Trophoblast cell (in vitro differentiated cells and primary cell): ENCODE data around the gene BOC.

Source experiments
- DNase-seq, 2 donors: peaks; one replicate each; pipeline ENCODE4 v3.0.0-alpha.2; 2016
- H2AFZ ChIP-seq: 2 replicates; pipeline ENCODE4 v1.6.1; 2013; ENCODE audit warnings: low read length, moderate library complexity, mild to moderate bottlenecking; ENCODE audit not compliant: insufficient read depth, poor library complexity
- H2AK5ac ChIP-seq: 2 replicates; pipeline ENCODE4 v1.6.1; 2013; ENCODE audit warnings: mild to moderate bottlenecking, low read length
- H2BK120ac ChIP-seq: 2 replicates; pipeline ENCODE4 v1.6.1; 2013; ENCODE audit warnings: low read length, mild to moderate bottlenecking, moderate library complexity; ENCODE audit not compliant: insufficient read depth, poor library complexity
- H2BK12ac ChIP-seq: 2 replicates; pipeline ENCODE4 v1.6.1; 2013; ENCODE audit warnings: mild to moderate bottlenecking, low read length, moderate library complexity
- H2BK5ac ChIP-seq: 2 replicates; pipeline ENCODE4 v1.6.1; 2013; ENCODE audit warnings: low read length, low read depth, moderate library complexity, mild to moderate bottlenecking; ENCODE audit not compliant: poor library complexity
- H3K14ac ChIP-seq: 2 replicates; pipeline ENCODE4 v1.6.1; 2013; ENCODE audit warnings: mild to moderate bottlenecking, low read length
- H3K18ac ChIP-seq: 2 replicates; pipeline ENCODE4 v1.6.1; 2013; ENCODE audit warnings: mild to moderate bottlenecking, low read length
- H3K23ac ChIP-seq: 2 replicates; pipeline ENCODE4 v1.6.1; 2013; ENCODE audit warnings: low read length
- H3K27ac ChIP-seq: 2 replicates; pipeline ENCODE4 v1.5.1; 2013; ENCODE audit warnings: low read depth, mild to moderate bottlenecking, inconsistent platforms, low read length, moderate library complexity
- H3K27me3 ChIP-seq: 2 replicates; pipeline ENCODE4 v1.6.1; 2013; ENCODE audit warnings: inconsistent platforms, mild to moderate bottlenecking, low read length, moderate library complexity; ENCODE audit not compliant: insufficient read depth
- H3K36me3 ChIP-seq, 2 experiments: 1 replicate in 1 of 2; 2 replicates in 1 of 2; pipeline ENCODE4 v1.6.1; 2013; ENCODE audit warnings: low read length in 2 of 2, mild to moderate bottlenecking in 2 of 2, moderate library complexity in 1 of 2; ENCODE audit not compliant: insufficient read depth in 2 of 2, control insufficient read depth in 1 of 2
- H3K4ac ChIP-seq: 2 replicates; pipeline ENCODE4 v1.6.1; 2013; ENCODE audit warnings: low read depth, mild to moderate bottlenecking, low read length, moderate library complexity
- H3K4me1 ChIP-seq, 2 experiments: 1 replicate in 1 of 2; 2 replicates in 1 of 2; pipeline ENCODE4 v1.6.1; 2013; ENCODE audit warnings: low read length in 2 of 2, mild to moderate bottlenecking in 2 of 2, moderate library complexity in 1 of 2; ENCODE audit not compliant: insufficient read depth in 2 of 2, control insufficient read depth in 1 of 2
- H3K4me2 ChIP-seq: 2 replicates; pipeline ENCODE4 v1.6.1; 2013; ENCODE audit warnings: inconsistent platforms, mild to moderate bottlenecking, low read length, moderate library complexity
- H3K4me3 ChIP-seq: 2 replicates; pipeline ENCODE4 v1.5.1; 2013; ENCODE audit warnings: mild to moderate bottlenecking, low read depth, low read length, inconsistent platforms
- H3K79me1 ChIP-seq: one replicate; pipeline ENCODE4 v1.6.1; 2013; ENCODE audit warnings: low read length
- H3K79me2 ChIP-seq: 2 replicates; pipeline ENCODE4 v1.6.1; 2013; ENCODE audit warnings: low read length, mild to moderate bottlenecking; ENCODE audit not compliant: control insufficient read depth, insufficient read depth, poor library complexity
- H3K9ac ChIP-seq: 2 replicates; pipeline ENCODE4 v1.6.1; 2013; ENCODE audit warnings: mild to moderate bottlenecking, low read length
- H3K9me3 ChIP-seq: 2 replicates; pipeline ENCODE4 v1.6.1; 2013; ENCODE audit warnings: low read depth, mild to moderate bottlenecking, control low read depth, inconsistent platforms, low read length; ENCODE audit not compliant: insufficient read depth
- H4K12ac ChIP-seq: 2 replicates; pipeline ENCODE4 v1.6.1; 2013; ENCODE audit warnings: low read depth, mild to moderate bottlenecking, low read length, moderate library complexity
- H4K8ac ChIP-seq: 2 replicates; pipeline ENCODE4 v1.6.1; 2013; ENCODE audit warnings: low read depth, mild to moderate bottlenecking, low read length, moderate library complexity
- H4K91ac ChIP-seq: one replicate; pipeline ENCODE4 v1.6.1; 2013; ENCODE audit warnings: low read depth, mild to moderate bottlenecking, low read length, moderate library complexity
- WGBS: extraction: QIAGEN DNeasy Blood & Tissue Kit; methylation state at CpG from one replicate; pipeline ENCODE4 v1.1.7; 2013; ENCODE audit warnings: missing lambda C conversion rate; ENCODE audit not compliant: insufficient read length, insufficient coverage; ENCODE audit errors: extremely low coverage; 5-methylcytosine and 5-hydroxymethylcytosine counted together

BOC gene

GRCh38 chr3:113231827-113232253, 20.5 kb downstream of the BOC start:
- DNase-seq, result peak; percentile 11 to 65
- no peak overlapping the region for H3K4ac ChIP-seq
- H3K18ac ChIP-seq, result no peak overlapping the region
- peaks cover 1% of the 10 kb centered on the region for H3K9me3 ChIP-seq
- no peaks in the 10 kb centered on the region for H3K27me3 ChIP-seq
- H2BK12ac ChIP-seq, result no peak overlapping the region
- no peak overlapping the region for H4K12ac ChIP-seq
- H2BK120ac ChIP-seq, result no peak overlapping the region
- H3K4me3 ChIP-seq, result no peak overlapping the region
- H3K27ac ChIP-seq, result no peak overlapping the region
- H3K4me1 ChIP-seq, result peaks cover 4 to 13% of the 10 kb centered on the region in 2 experiments
- H3K23ac ChIP-seq, result no peak overlapping the region
- H2BK5ac ChIP-seq, result no peak overlapping the region
- H3K9ac ChIP-seq, result no peak overlapping the region
- WGBS, result no CpG with 5 or more reads among the region's 1 CpG
- peaks cover 2% of the 10 kb centered on the region for H3K79me1 ChIP-seq
- H4K8ac ChIP-seq, result no peak overlapping the region
- no peaks in the 10 kb centered on the region for H3K79me2 ChIP-seq
- peaks cover 9 to 14% of the 10 kb centered on the region in 2 experiments for H3K36me3 ChIP-seq
- no peak overlapping the region for H2AK5ac ChIP-seq
- no peak overlapping the region for H3K4me2 ChIP-seq
- no peak overlapping the region for H4K91ac ChIP-seq
- no peak overlapping the region for H3K14ac ChIP-seq
- H2AFZ ChIP-seq, result no peak overlapping the region

- H3K4me3 ChIP-seq, result no peak overlapping the region
- H2BK12ac ChIP-seq, result no peak overlapping the region
- H4K8ac ChIP-seq, result no peak overlapping the region
- peaks cover 2% of the 10 kb centered on the region for H3K79me1 ChIP-seq
- H3K4me2 ChIP-seq, result no peak overlapping the region
- no peak overlapping the region for H3K4ac ChIP-seq
- H2AFZ ChIP-seq, result no peak overlapping the region
- no peak overlapping the region for H3K18ac ChIP-seq
- peaks cover 4 to 13% of the 10 kb centered on the region in 2 experiments for H3K4me1 ChIP-seq
- no CpG with 5 or more reads among the region's 2 CpGs for WGBS
- no peak for DNase-seq
- H2AK5ac ChIP-seq, result no peak overlapping the region
- H3K79me2 ChIP-seq, result no peaks in the 10 kb centered on the region
- no peak overlapping the region for H4K91ac ChIP-seq
- no peak overlapping the region for H3K9ac ChIP-seq
- H3K9me3 ChIP-seq, result peaks cover 1% of the 10 kb centered on the region
- H2BK120ac ChIP-seq, result no peak overlapping the region
- no peak overlapping the region for H3K14ac ChIP-seq
- peaks cover 9 to 17% of the 10 kb centered on the region in 2 experiments for H3K36me3 ChIP-seq
- no peaks in the 10 kb centered on the region for H3K27me3 ChIP-seq
- no peak overlapping the region for H2BK5ac ChIP-seq
- no peak overlapping the region for H3K27ac ChIP-seq
- H4K12ac ChIP-seq, result no peak overlapping the region
- no peak overlapping the region for H3K23ac ChIP-seq
These were observed 21.0 kb downstream of the BOC start for GRCh38 chr3:113232342-113232741.

- Histone ChIP-seq H4K91ac (no peak overlapping the region), H2BK120ac (no peak overlapping the region), H3K23ac (no peak overlapping the region), H2BK5ac (no peak overlapping the region), H3K79me1 (peaks cover 2% of the 10 kb centered on the region), H3K4ac (no peak overlapping the region), H2AFZ (no peak overlapping the region), H3K4me3 (no peak overlapping the region), H3K4me1 (peaks cover 0 to 13% of the 10 kb centered on the region in 2 experiments), H3K27me3 (no peaks in the 10 kb centered on the region), H3K14ac (no peak overlapping the region), H3K18ac (no peak overlapping the region), H3K9ac (no peak overlapping the region), H3K27ac (no peak overlapping the region), H2BK12ac (no peak overlapping the region), H3K36me3 (peaks cover 6 to 12% of the 10 kb centered on the region in 2 experiments), H2AK5ac (no peak overlapping the region), H3K79me2 (no peaks in the 10 kb centered on the region), H3K4me2 (no peak overlapping the region), H4K8ac (no peak overlapping the region), H3K9me3 (peaks cover 1% of the 10 kb centered on the region), H4K12ac (no peak overlapping the region)
- DNase-seq, result no peak
- no CpG with 5 or more reads among the region's 9 CpGs for WGBS
These were observed 22.1 kb downstream of the BOC start for GRCh38 chr3:113233497-113233896.

GRCh38 chr3:113234028-113234427, 22.7 kb downstream of the BOC start:
- peaks cover 2% of the 10 kb centered on the region for H3K79me1 ChIP-seq
- H3K4ac ChIP-seq, result no peak overlapping the region
- H2AK5ac ChIP-seq, result no peak overlapping the region
- no peak overlapping the region for H2BK12ac ChIP-seq
- no peak overlapping the region for H3K18ac ChIP-seq
- no peak overlapping the region for H4K8ac ChIP-seq
- no peak overlapping the region for H3K23ac ChIP-seq
- H3K4me2 ChIP-seq, result no peak overlapping the region
- H4K91ac ChIP-seq, result no peak overlapping the region
- no peak overlapping the region for H2BK5ac ChIP-seq
- no peak overlapping the region for H3K9ac ChIP-seq
- H3K27ac ChIP-seq, result no peak overlapping the region
- no peak overlapping the region for H2BK120ac ChIP-seq
- H3K36me3 ChIP-seq, result peaks cover 6 to 12% of the 10 kb centered on the region in 2 experiments
- peaks cover 1% of the 10 kb centered on the region for H3K9me3 ChIP-seq
- H3K79me2 ChIP-seq, result no peaks in the 10 kb centered on the region
- no peak overlapping the region for H4K12ac ChIP-seq
- no peak overlapping the region for H3K14ac ChIP-seq
- H2AFZ ChIP-seq, result no peak overlapping the region
- WGBS, result no CpG with 5 or more reads among the region's 3 CpGs
- H3K27me3 ChIP-seq, result no peaks in the 10 kb centered on the region
- H3K4me1 ChIP-seq, result peaks cover 0 to 13% of the 10 kb centered on the region in 2 experiments
- no peak for DNase-seq
- no peak overlapping the region for H3K4me3 ChIP-seq
